ENCODE measurements around the gene C1orf174. TPM values are rescaled to one million over a fixed set of nuclear protein-coding genes. Genes with fewer than 3 reads are reported as not detected.

Gene C1orf174
- total RNA-seq, 1 donor from 2014 or later: 36.5 TPM

GRCh38 chr1:3932156-3932919 lies 32.3 kb upstream of the C1orf174 start:
- Histone ChIP-seq H4K20me1 (ENCODE audit: low read depth) (no peaks in the 10 kb centered on the region), H3K9ac (no peak overlapping the region), H3K27ac (no peak overlapping the region), H3K27me3 (no peaks in the 10 kb centered on the region), H2AFZ (replicated peaks) (no peak overlapping the region), H3K4me1 (no peaks in the 10 kb centered on the region), H3K36me3 (no peaks in the 10 kb centered on the region), H3K79me2 (ENCODE audit: low read depth) (no peaks in the 10 kb centered on the region), H3K9me3 (ENCODE audit: low read depth) (no peaks in the 10 kb centered on the region), H3K4me3 (no peak overlapping the region), H3F3A (ENCODE audit: low read depth) (peaks cover 17% of the 10 kb centered on the region), H3K4me2 (no peak overlapping the region)
- H3K27ac Mint-ChIP-seq: no peak overlapping the region
- peaks cover 3% of the 10 kb centered on the region for H3K36me3 Mint-ChIP-seq
- H3K4me1 Mint-ChIP-seq: peaks cover 18% of the 10 kb centered on the region
- DNase-seq (ENCODE audit: low spot score): no peak
- H3K9me3 Mint-ChIP-seq: peaks cover 36% of the 10 kb centered on the region
- no peak for TF ChIP-seq CTCF (IDR thresholded peaks at IDR 0.05)
- H3K27me3 Mint-ChIP-seq (ENCODE audit: insufficient read depth, low read depth): peaks cover 41% of the 10 kb centered on the region
- no peak overlapping the region for H3K4me3 Mint-ChIP-seq

GRCh38 chr1:3931007-3931912 lies 31.2 kb upstream of the C1orf174 start:
- H3K4me3 ChIP-seq: no peak overlapping the region
- H2AFZ ChIP-seq (replicated peaks): no peak overlapping the region
- peaks cover 17% of the 10 kb centered on the region for H3F3A ChIP-seq (ENCODE audit: low read depth)
- H4K20me1 ChIP-seq (ENCODE audit: low read depth): no peaks in the 10 kb centered on the region
- Mint-ChIP-seq H3K4me1 (peaks cover 18% of the 10 kb centered on the region), H3K9me3 (peaks cover 30% of the 10 kb centered on the region), H3K4me3 (no peak overlapping the region), H3K27ac (no peak overlapping the region), H3K27me3 (ENCODE audit: insufficient read depth, low read depth) (peaks cover 36% of the 10 kb centered on the region), H3K36me3 (peaks cover 3% of the 10 kb centered on the region)
- no peak overlapping the region for H3K27ac ChIP-seq
- TF ChIP-seq EZH2phosphoT487 (IDR thresholded peaks at IDR 0.05) (no peak), CTCF (IDR thresholded peaks at IDR 0.05) (no peak), EZH2 (IDR thresholded peaks at IDR 0.05) (no peak)
- H3K4me1 ChIP-seq: no peaks in the 10 kb centered on the region
- no peaks in the 10 kb centered on the region for H3K36me3 ChIP-seq
- no peak overlapping the region for H3K4me2 ChIP-seq
- no peaks in the 10 kb centered on the region for H3K79me2 ChIP-seq (ENCODE audit: low read depth)
- no peak for DNase-seq (ENCODE audit: low spot score)
- no peaks in the 10 kb centered on the region for H3K9me3 ChIP-seq (ENCODE audit: low read depth)
- no peak overlapping the region for H3K9ac ChIP-seq
- no peaks in the 10 kb centered on the region for H3K27me3 ChIP-seq

GRCh38 chr1:3930301-3931006 lies 30.4 kb upstream of the C1orf174 start:
- DNase-seq (ENCODE audit: low spot score): no peak
- peak overlapping the region; percentile 59 for H3K27ac Mint-ChIP-seq
- H3K9me3 ChIP-seq (ENCODE audit: low read depth): no peaks in the 10 kb centered on the region
- peaks cover 24% of the 10 kb centered on the region for H3K9me3 Mint-ChIP-seq
- no peaks in the 10 kb centered on the region for H4K20me1 ChIP-seq (ENCODE audit: low read depth)
- no peaks in the 10 kb centered on the region for H3K4me1 ChIP-seq
- H3K27ac ChIP-seq: no peak overlapping the region
- no peaks in the 10 kb centered on the region for H3K27me3 ChIP-seq
- H3K4me3 Mint-ChIP-seq: peak overlapping the region; percentile 60
- no peak overlapping the region for H2AFZ ChIP-seq (replicated peaks)
- H3F3A ChIP-seq (ENCODE audit: low read depth): peaks cover 17% of the 10 kb centered on the region
- no peak overlapping the region for H3K4me2 ChIP-seq
- peaks cover 22% of the 10 kb centered on the region for H3K4me1 Mint-ChIP-seq
- no peak overlapping the region for H3K9ac ChIP-seq
- H3K4me3 ChIP-seq: no peak overlapping the region
- peaks cover 3% of the 10 kb centered on the region for H3K36me3 Mint-ChIP-seq
- TF ChIP-seq EZH2phosphoT487 (IDR thresholded peaks at IDR 0.05) (no peak), CTCF (IDR thresholded peaks at IDR 0.05) (no peak), EZH2 (IDR thresholded peaks at IDR 0.05) (no peak)
- H3K27me3 Mint-ChIP-seq (ENCODE audit: insufficient read depth, low read depth): peaks cover 36% of the 10 kb centered on the region
- no peaks in the 10 kb centered on the region for H3K79me2 ChIP-seq (ENCODE audit: low read depth)
- H3K36me3 ChIP-seq: no peaks in the 10 kb centered on the region
